ENCODE data around the gene CDKN2B-AS1.

The CDKN2B-AS1 gene

DNA sequence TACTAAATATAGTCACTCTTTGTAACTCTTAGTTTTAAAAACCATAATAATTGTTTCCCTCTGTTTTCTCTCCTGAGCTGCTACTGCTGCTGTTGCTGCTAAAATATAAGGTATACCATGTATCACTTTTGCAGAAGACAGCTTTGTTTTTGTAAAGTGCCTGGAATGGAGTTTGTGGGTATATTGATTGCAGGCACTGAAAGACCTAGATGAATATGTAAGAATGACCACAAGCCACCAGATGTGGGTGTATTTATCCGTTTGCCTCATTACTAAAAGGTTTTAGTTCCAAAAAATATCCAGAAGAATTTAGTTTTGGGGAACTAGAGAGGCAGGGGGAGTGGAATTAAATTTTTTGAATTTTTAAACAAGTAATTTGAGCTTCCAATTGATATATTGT lies 165.6 kb downstream of the CDKN2B-AS1 start:
- DNase-seq, result no peak

DNA sequence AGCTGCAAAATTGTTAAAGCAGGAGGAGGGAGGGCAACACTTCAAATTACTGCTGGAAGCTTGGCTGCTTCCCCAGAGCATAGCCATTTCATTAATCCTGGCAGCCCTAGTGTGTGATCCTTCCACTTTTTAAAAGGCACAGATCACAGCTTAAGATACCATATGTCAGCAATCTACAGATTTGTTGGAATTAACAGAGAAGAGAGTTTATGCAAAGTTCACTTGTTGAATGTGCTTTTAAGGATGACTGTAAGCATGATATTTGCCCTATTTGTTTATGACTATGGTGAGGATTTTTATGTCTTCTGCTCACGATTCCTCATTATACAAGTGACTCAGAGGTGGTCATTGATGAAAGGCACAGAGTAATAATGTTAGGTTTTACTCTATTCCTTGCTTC lies 170.6 kb downstream of the CDKN2B-AS1 start:
- DNase-seq, result no peak

DNA sequence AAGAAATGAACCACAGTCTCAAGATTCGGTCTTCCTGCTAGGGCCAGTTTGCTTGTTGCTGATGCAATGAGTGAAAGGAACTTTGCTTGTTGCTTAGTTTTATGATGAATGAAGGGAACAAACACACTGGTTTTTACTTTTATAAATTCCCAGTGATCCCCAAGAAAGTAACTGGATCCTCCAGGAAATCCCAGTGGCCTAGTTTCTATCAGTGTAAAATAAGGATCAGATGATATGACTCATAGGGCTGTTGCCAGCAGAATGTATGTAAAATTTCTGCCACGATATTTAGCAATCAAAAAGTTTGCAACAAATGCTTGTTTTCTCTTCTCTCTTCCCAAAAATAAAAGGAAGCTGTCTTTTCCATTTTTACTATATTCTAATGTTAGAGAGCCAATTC lies 174.7 kb downstream of the CDKN2B-AS1 start:
- DNase-seq, result no peak

DNA sequence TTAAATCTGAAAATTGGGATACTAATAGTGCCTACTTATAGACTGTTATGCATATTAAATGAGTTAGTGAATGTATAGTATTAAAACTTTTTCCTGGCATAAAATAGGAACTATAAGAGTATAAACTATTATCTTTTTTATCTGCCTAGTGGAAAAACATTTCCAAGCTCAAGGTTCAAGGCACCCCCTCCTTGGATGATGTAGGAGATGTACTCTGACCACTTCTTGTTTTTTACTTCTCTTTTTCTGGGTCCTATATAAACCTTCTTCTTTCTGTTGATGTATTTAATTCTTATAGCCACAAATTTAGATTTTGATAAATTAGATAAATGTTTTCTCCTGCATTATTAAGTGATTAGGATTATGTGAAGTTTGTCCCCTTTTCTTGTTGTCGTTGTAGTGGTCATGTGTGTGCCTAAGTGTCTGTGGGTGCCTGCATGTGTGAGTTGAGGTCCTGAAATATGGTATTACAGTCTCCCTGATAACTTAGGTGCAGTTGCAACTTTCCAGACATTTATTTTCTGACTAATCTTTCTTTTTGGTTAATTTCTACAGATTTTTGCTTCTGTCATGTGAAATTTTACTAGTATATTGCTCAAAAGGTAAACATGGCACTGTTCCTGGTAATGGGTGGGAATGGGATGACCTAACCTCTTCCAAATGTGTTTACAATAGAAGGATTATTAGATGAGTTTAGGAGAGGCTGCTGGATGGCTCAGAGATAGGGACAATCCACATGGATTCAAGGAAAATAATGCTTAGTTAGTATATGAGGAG lies 175.3 kb downstream of the CDKN2B-AS1 start:
- DNase-seq, result no peak

Measured in NCI-H1105 treated with DMSO at 0.1 percent for 48 hours (cell line).